CD14-positive monocyte (primary cell): ENCODE measurements around the gene CCDC154. TPM values are rescaled to one million over a fixed set of nuclear protein-coding genes. Genes with fewer than 3 reads are reported as not detected.
"Not testable (repeated sequence)": the region's sequence is repeated elsewhere in the genome, so short reads cannot be mapped to it uniquely, and the experiment has no call there.

ENCODE experiments used
- DNase-seq, 3 donors: peaks; one replicate each; pipeline ENCODE4 v3.0.0-alpha.2; 2011 to 2022
- H2AFZ ChIP-seq: 2 replicates; pipeline ENCODE4 v1.6.0; 2012; ENCODE audit warnings: mild to moderate bottlenecking, low read depth, low read length, inconsistent platforms; ENCODE audit not compliant: insufficient read depth, poor library complexity, severe bottlenecking
- H3K27ac ChIP-seq, 2 donors: 1 replicate in 1 of 2; 2 replicates in 1 of 2; pipeline ENCODE4 v1.5.1; 2012 to 2013; ENCODE audit warnings: low read length in 2 of 2, control low read depth in 1 of 2, inconsistent platforms in 1 of 2, low read depth in 1 of 2, mild to moderate bottlenecking in 1 of 2
- H3K27me3 ChIP-seq, 2 donors: one replicate each; pipeline versions ENCODE4 v1.6.0 to v1.6.1; 2011 to 2013; ENCODE audit warnings: low read length in 2 of 2; ENCODE audit not compliant: control insufficient read depth in 2 of 2, insufficient read depth in 2 of 2
- H3K36me3 ChIP-seq, 2 donors: replicated peaks in 1 of 2; 1 replicate in 1 of 2; 2 replicates in 1 of 2; pipeline versions ENCODE4 v1.5.1 to v1.6.1; 2012 to 2013; ENCODE audit warnings: low read length in 2 of 2, control low read depth in 1 of 2, inconsistent platforms in 1 of 2, mild to moderate bottlenecking in 1 of 2; ENCODE audit not compliant: insufficient read depth in 2 of 2, control insufficient read depth in 1 of 2
- H3K4me1 ChIP-seq, 2 donors: 1 replicate in 1 of 2; 2 replicates in 1 of 2; pipeline versions ENCODE4 v1.5.1 to v1.6.1; 2012 to 2013; ENCODE audit warnings: low read length in 2 of 2, control low read depth in 1 of 2, inconsistent platforms in 1 of 2, mild to moderate bottlenecking in 1 of 2, moderate library complexity in 1 of 2; ENCODE audit not compliant: insufficient read depth in 2 of 2, control insufficient read depth in 1 of 2
- H3K4me2 ChIP-seq: replicated peaks from 2 replicates; pipeline ENCODE3; 2012; ENCODE audit warnings: low read length, moderate library complexity, mild to moderate bottlenecking; ENCODE audit not compliant: poor library complexity, severe bottlenecking; ENCODE audit errors: extremely low read depth
- H3K4me3 ChIP-seq, 3 experiments: fragments of 200-600 bp in 1 of 3; sonication (generic) in 1 of 3; replicated peaks in 1 of 3; 1 replicate in 2 of 3; 2 replicates in 1 of 3; pipeline ENCODE4 v1.5.1; 2011 to 2013; ENCODE audit warnings: low read length in 3 of 3, mild to moderate bottlenecking in 3 of 3, control low read depth in 2 of 3, low read depth in 2 of 3, inconsistent platforms in 1 of 3, moderate library complexity in 1 of 3
- H3K79me2 ChIP-seq: 2 replicates; pipeline ENCODE4 v1.6.0; 2012; ENCODE audit warnings: mild to moderate bottlenecking, control low read depth, inconsistent platforms, low read length, moderate library complexity; ENCODE audit not compliant: insufficient read depth
- H3K9ac ChIP-seq: 2 replicates; pipeline ENCODE4 v1.6.0; 2017; ENCODE audit warnings: low read length, mild to moderate bottlenecking; ENCODE audit not compliant: insufficient read depth, poor library complexity, severe bottlenecking
- H3K9me3 ChIP-seq, 2 donors: replicated peaks in 1 of 2; 1 replicate in 1 of 2; 2 replicates in 1 of 2; pipeline versions ENCODE4 v1.5.1 to v1.6.1; 2012 to 2013; ENCODE audit warnings: low read length in 2 of 2, control low read depth in 1 of 2; ENCODE audit not compliant: control insufficient read depth in 1 of 2, insufficient read depth in 1 of 2
- H4K20me1 ChIP-seq: 2 replicates; pipeline ENCODE4 v1.6.0; 2012; ENCODE audit warnings: mild to moderate bottlenecking, low read length, control low read depth, moderate library complexity; ENCODE audit not compliant: insufficient read depth
- H3K27ac Mint-ChIP-seq, 7 donors: one replicate each; pipeline ENCODE4 v1.8.0; 2020; ENCODE audit warnings: mild to moderate bottlenecking in 7 of 7, mixed read lengths in 7 of 7, moderate library complexity in 6 of 7, inconsistent platforms in 2 of 7
- H3K27me3 Mint-ChIP-seq, 3 donors: one replicate each; pipeline ENCODE4 v1.8.0; 2021 to 2022; ENCODE audit warnings: low read depth in 3 of 3, mild to moderate bottlenecking in 3 of 3, mixed read lengths in 3 of 3, moderate library complexity in 3 of 3, inconsistent platforms in 1 of 3
- H3K36me3 Mint-ChIP-seq, 2 donors: one replicate each; pipeline ENCODE4 v1.8.0; 2020; ENCODE audit warnings: mixed read lengths in 2 of 2, inconsistent platforms in 1 of 2, mild to moderate bottlenecking in 1 of 2
- H3K4me1 Mint-ChIP-seq: one replicate; pipeline ENCODE4 v1.8.0; 2020; ENCODE audit warnings: mild to moderate bottlenecking, mixed read lengths
- H3K4me3 Mint-ChIP-seq, 2 donors: one replicate each; pipeline ENCODE4 v1.8.0; 2020; ENCODE audit warnings: mild to moderate bottlenecking in 2 of 2, mixed read lengths in 2 of 2, moderate library complexity in 1 of 2
- H3K9me3 Mint-ChIP-seq, 7 donors: one replicate each; pipeline ENCODE4 v1.8.0; 2020 to 2022; ENCODE audit warnings: mixed read lengths in 7 of 7, mild to moderate bottlenecking in 6 of 7, moderate library complexity in 6 of 7, inconsistent platforms in 2 of 7
- CTCF ChIP-seq: fragments of 200-600 bp; IDR thresholded peaks from one replicate; pipeline ENCODE4 v1.8.0; 2022; ENCODE audit warnings: antibody characterized with exemption, mild to moderate bottlenecking
- WGBS: methylation state at CpG from one replicate; pipeline ENCODE4 v1.1.5; 2013; ENCODE audit warnings: missing lambda C conversion rate; ENCODE audit not compliant: insufficient coverage; 5-methylcytosine and 5-hydroxymethylcytosine counted together
- intact Hi-C, 2 donors: fragments of 100-400 bp; cut with micrococcal nuclease; formaldehyde crosslinking; loops; one replicate each; pipeline versions ENCODE4 v1.15.0 to v1.15.1; 2023
- polyA plus RNA-seq, 3 donors: library from polyadenylated mRNA; depleted of rRNA in 1 of 3; unstranded in 2 of 3; stranded (reverse) in 1 of 3; fragments of 300-500 nt in 2 of 3; fragments of >200 nt in 1 of 3; fragmentation: Illumina TruSeq in 2 of 3; gene quantifications; 1 replicate in 2 of 3; 2 replicates in 1 of 3; pipeline ENCODE4 v1.2.3, GENCODE V29; 2012 to 2021

Gene CCDC154
- polyA plus RNA-seq, 3 donors, result 5.9 TPM; not detected in 2

- H2AFZ ChIP-seq, result no peak overlapping the region
- 96% methylated on average over 40 of the region's 40 CpGs for WGBS
- DNase-seq, result no peak
- H3K4me3 ChIP-seq, result no peak overlapping the region
- no peak overlapping the region for H3K27ac ChIP-seq
- Mint-ChIP-seq H3K4me3 (peak overlapping the region in 1 of 2 donors; percentile 24), H3K27me3 (peaks cover 0 to 4% (median 2%) of the 10 kb centered on the region in 3 donors), H3K4me1 (peaks cover 41% of the 10 kb centered on the region), H3K27ac (peak overlapping the region in 1 of 7 donors; percentile 78), H3K9me3 (peaks cover 0 to 3% (median 0%) of the 10 kb centered on the region in 7 donors), H3K36me3 (no peaks in the 10 kb centered on the region)
- H3K79me2 ChIP-seq, result no peaks in the 10 kb centered on the region
- H3K9ac ChIP-seq, result no peak overlapping the region
- H3K36me3 ChIP-seq, result no peaks in the 10 kb centered on the region
- no peaks in the 10 kb centered on the region for H3K9me3 ChIP-seq
- H3K27me3 ChIP-seq, result no peaks in the 10 kb centered on the region
- no peaks in the 10 kb centered on the region for H4K20me1 ChIP-seq
- H3K4me2 ChIP-seq, result no peak overlapping the region
- H3K4me1 ChIP-seq, result peaks cover 37 to 51% of the 10 kb centered on the region in 2 donors
- intact Hi-C loops, result no loop called here
- TF ChIP-seq CTCF, result no peak
These were observed 41.6 kb upstream of the CCDC154 start for GRCh38 chr16:1485847-1486496.

- Mint-ChIP-seq H3K4me3 (no peak overlapping the region), H3K9me3 (peaks cover 0 to 6% (median 0%) of the 10 kb centered on the region in 7 donors), H3K27ac (peak overlapping the region in 3 of 7 donors; percentile 16 to 87 (median 18)), H3K36me3 (no peaks in the 10 kb centered on the region), H3K4me1 (peaks cover 40% of the 10 kb centered on the region), H3K27me3 (peaks cover 0 to 7% (median 2%) of the 10 kb centered on the region in 3 donors)
- Histone ChIP-seq H3K9me3 (no peaks in the 10 kb centered on the region), H3K36me3 (no peaks in the 10 kb centered on the region), H3K4me2 (no peak overlapping the region), H3K4me3 (no peak overlapping the region), H3K4me1 (peaks cover 38 to 44% of the 10 kb centered on the region in 2 donors), H3K27me3 (no peaks in the 10 kb centered on the region), H2AFZ (no peak overlapping the region), H3K9ac (no peak overlapping the region), H4K20me1 (no peaks in the 10 kb centered on the region), H3K79me2 (no peaks in the 10 kb centered on the region), H3K27ac (peak overlapping the region in 1 of 2 donors; percentile 87)
- 95% methylated on average over 20 of the region's 28 CpGs for WGBS
- no peak for TF ChIP-seq CTCF
- peak in 1 of 3 donors; percentile 32 for DNase-seq
- intact Hi-C loops, result no loop called here
These were observed 37.8 kb upstream of the CCDC154 start for GRCh38 chr16:1481906-1482835.

- not testable (repeated sequence) for H3K4me3 ChIP-seq, H3K9me3 ChIP-seq, H3K27me3 ChIP-seq, H3K27ac Mint-ChIP-seq, H3K4me2 ChIP-seq, H3K27ac ChIP-seq, H3K9ac ChIP-seq, H3K36me3 ChIP-seq, H3K9me3 Mint-ChIP-seq, H3K27me3 Mint-ChIP-seq, DNase-seq, H3K4me3 Mint-ChIP-seq, H3K36me3 Mint-ChIP-seq, H2AFZ ChIP-seq, H4K20me1 ChIP-seq
- peaks cover 39 to 50% of the 10 kb centered on the region in 2 donors for H3K4me1 ChIP-seq
- 94% methylated on average over 7 of the region's 9 CpGs for WGBS
- intact Hi-C loops, result loop anchor here in 1 of 2 donors (10.0 kb wide), 2 partner anchors 136 to 296 kb away; partner anchors contain the start of genes CRAMP1, EME2, IFT140 and MRPS34
- H3K79me2 ChIP-seq, result peaks cover 21% of the 10 kb centered on the region
- peaks cover 42% of the 10 kb centered on the region for H3K4me1 Mint-ChIP-seq
These were observed 34.6 kb upstream of the CCDC154 start for GRCh38 chr16:1478937-1479336.
